ENCODE data around the gene SERPINB2.
A peak's percentile ranks its signal among the peaks of the same experiment; 100 is the strongest.
"Not testable (repeated sequence)": the region's sequence is repeated elsewhere in the genome, so short reads cannot be mapped to it uniquely, and the experiment has no call there.

The SERPINB2 gene

GRCh38 chr18:63940543-63941050, 53.1 kb downstream of the SERPINB2 start:
- DNase-seq: not testable (repeated sequence)

DNA sequence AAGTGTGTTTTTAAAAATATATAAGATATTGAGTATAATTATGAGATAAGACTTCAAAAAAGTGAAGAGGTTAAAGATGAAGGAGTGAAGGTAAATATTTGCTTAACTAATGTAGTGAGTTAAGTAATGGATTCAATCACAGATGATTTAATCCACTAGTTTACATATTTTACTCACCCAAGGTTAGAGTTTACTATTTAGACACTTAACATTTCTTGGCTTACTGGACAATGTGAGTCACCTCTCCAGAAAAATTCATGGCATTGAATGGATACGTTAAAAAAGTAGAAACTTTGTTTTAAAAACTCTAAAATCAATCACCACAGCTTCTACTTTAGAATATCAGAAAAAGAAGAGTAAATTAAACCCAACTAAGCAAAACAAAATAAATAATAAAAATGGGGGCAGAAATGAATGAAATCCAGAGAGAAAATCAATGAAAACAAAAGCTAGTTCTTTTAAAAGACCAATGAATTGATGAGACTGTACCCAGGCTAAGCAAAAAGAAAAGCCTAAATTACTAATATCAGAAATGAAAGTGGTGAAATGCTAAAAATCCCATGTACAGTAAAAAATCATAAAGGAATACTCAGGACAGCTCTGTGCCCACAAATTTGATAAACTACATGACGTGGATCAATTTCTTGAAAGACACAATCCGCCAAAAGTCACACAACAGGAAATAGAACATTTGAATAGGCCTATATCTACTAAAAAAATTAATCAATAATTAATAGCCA, 59.7 kb downstream of the SERPINB2 start:
- DNase-seq: no peak

GRCh38 chr18:63949068-63949737, 61.7 kb downstream of the SERPINB2 start, which contains the start of gene HMSD:
Gene HMSD (plus strand): TSS chr18:63949301. CDS start chr18:63953456, 4,155 bp downstream.
- DNase-seq: peak in 1 of 2 experiments; percentile 5

- no peak for DNase-seq
These were observed 63.8 kb downstream of the SERPINB2 start for GRCh38 chr18:63951302-63951705.

All from NCI-H526 (cell line).